Measurements from ENCODE around the gene CATSPERB. TPM values are rescaled to one million over a fixed set of nuclear protein-coding genes. Genes with fewer than 3 reads are reported as not detected.
"Not testable (repeated sequence)": the region's sequence is repeated elsewhere in the genome, so short reads cannot be mapped to it uniquely, and the experiment has no call there.

CATSPERB gene
- total RNA-seq, 1 experiment from 2014 or later = not detected

DNA sequence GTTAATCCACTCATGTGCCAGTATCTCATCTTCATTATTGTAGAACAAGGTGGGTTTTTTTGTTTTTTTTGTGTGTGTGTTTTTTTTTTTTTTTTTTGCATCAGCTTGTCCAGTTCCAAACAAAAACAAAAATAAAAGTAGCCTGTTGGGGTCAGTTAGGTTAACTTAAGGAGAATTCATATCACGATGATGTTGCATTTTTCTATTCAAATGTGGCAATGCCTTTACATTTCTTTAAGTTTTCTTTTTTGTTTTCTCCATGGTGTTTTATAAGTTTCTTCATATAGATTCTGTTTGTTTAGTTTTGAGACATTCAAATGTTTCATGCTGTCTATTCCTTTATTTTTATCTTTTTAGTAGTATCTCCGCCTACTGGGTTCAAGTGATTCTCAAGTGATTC is 16.2 kb upstream of the CATSPERB start:
- Histone ChIP-seq H3K27me3 (replicated peaks) (no peaks in the 10 kb centered on the region), H3K36me3 (no peaks in the 10 kb centered on the region), H3K4me3 (no peak overlapping the region), H3K27ac (no peak overlapping the region), H3K4me1 (replicated peaks) (no peaks in the 10 kb centered on the region), H3K9me3 (replicated peaks) (no peaks in the 10 kb centered on the region)
- no peak for DNase-seq (ENCODE audit: low read depth in 1 of 2, low spot score in 2 of 2)

- H3K9me3 ChIP-seq (replicated peaks) = no peaks in the 10 kb centered on the region
- no peaks in the 10 kb centered on the region for H3K4me1 ChIP-seq (replicated peaks)
- no peak overlapping the region for H3K27ac ChIP-seq
- H3K4me3 ChIP-seq = no peak overlapping the region
- no peak for DNase-seq (ENCODE audit: low read depth in 1 of 2, low spot score in 2 of 2)
- H3K27me3 ChIP-seq (replicated peaks) = no peaks in the 10 kb centered on the region
- H3K36me3 ChIP-seq = no peaks in the 10 kb centered on the region
Measured at GRCh38 chr14:91745344-91745743, 13.5 kb upstream of the CATSPERB start.

- H3K9me3 ChIP-seq (replicated peaks) = no peaks in the 10 kb centered on the region
- H3K27me3 ChIP-seq (replicated peaks) = no peaks in the 10 kb centered on the region
- no peaks in the 10 kb centered on the region for H3K36me3 ChIP-seq
- no peaks in the 10 kb centered on the region for H3K4me1 ChIP-seq (replicated peaks)
- no peak for DNase-seq (ENCODE audit: low read depth in 1 of 2, low spot score in 2 of 2)
- H3K4me3 ChIP-seq = no peak overlapping the region
- H3K27ac ChIP-seq = no peak overlapping the region
Measured at GRCh38 chr14:91744068-91744480, 12.2 kb upstream of the CATSPERB start.

GRCh38 chr14:91743305-91743653 is 11.4 kb upstream of the CATSPERB start:
- Histone ChIP-seq H3K4me1 (replicated peaks) (no peaks in the 10 kb centered on the region), H3K9me3 (replicated peaks) (no peaks in the 10 kb centered on the region), H3K4me3 (no peak overlapping the region), H3K27ac (no peak overlapping the region), H3K27me3 (replicated peaks) (no peaks in the 10 kb centered on the region), H3K36me3 (no peaks in the 10 kb centered on the region)
- DNase-seq (ENCODE audit: low read depth in 1 of 2, low spot score in 2 of 2) = no peak

GRCh38 chr14:91742621-91743304 is 10.9 kb upstream of the CATSPERB start:
- no peak for DNase-seq (ENCODE audit: low read depth in 1 of 2, low spot score in 2 of 2)
- Histone ChIP-seq H3K9me3 (replicated peaks) (no peaks in the 10 kb centered on the region), H3K27me3 (replicated peaks) (no peaks in the 10 kb centered on the region), H3K27ac (no peak overlapping the region), H3K4me3 (no peak overlapping the region), H3K36me3 (no peaks in the 10 kb centered on the region), H3K4me1 (replicated peaks) (no peaks in the 10 kb centered on the region)

GRCh38 chr14:91739867-91740266 is 8.0 kb upstream of the CATSPERB start:
- H3K27me3 ChIP-seq (replicated peaks); H3K4me1 ChIP-seq (replicated peaks); H3K36me3 ChIP-seq; H3K27ac ChIP-seq; H3K9me3 ChIP-seq (replicated peaks); DNase-seq (ENCODE audit: low read depth in 1 of 2, low spot score in 2 of 2); H3K4me3 ChIP-seq: not testable (repeated sequence)

GRCh38 chr14:91737619-91738018 is 5.7 kb upstream of the CATSPERB start:
- DNase-seq (ENCODE audit: low read depth in 1 of 2, low spot score in 2 of 2) = no peak
- H3K36me3 ChIP-seq = no peaks in the 10 kb centered on the region
- no peak overlapping the region for H3K27ac ChIP-seq
- H3K4me3 ChIP-seq = no peak overlapping the region
- H3K9me3 ChIP-seq (replicated peaks) = no peaks in the 10 kb centered on the region
- H3K4me1 ChIP-seq (replicated peaks) = no peaks in the 10 kb centered on the region
- H3K27me3 ChIP-seq (replicated peaks) = no peaks in the 10 kb centered on the region

DNA sequence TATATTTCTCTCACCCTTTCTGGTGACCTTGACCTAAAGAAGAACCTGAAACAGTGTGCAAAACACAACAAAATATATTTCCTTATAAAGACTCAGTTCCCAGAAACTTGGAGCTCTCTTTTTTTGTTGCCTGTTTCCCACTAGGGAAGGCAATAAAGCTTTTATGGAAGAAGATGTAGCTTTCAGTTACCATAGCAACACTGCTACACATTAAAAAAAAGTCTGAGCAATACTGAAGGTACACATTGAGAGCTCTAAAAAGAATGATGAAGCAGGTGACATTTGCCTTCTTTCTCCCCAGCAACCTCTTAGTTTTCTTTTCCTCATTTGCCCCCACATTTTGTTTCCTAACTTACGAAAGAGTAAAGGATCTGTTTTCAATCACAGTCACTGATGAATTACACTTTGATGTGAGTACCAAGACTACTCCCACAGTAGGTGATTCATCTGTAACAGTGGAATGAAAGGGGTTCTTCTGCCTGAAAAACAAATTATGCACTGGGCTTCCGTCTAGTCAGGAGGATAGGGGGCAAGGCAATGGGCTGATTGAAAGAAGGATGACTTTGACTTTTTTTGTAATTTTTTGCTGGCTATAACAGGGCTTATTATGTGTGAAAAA is 1.1 kb upstream of the CATSPERB start:
- H3K9me3 ChIP-seq (replicated peaks) = no peaks in the 10 kb centered on the region
- no peaks in the 10 kb centered on the region for H3K36me3 ChIP-seq
- no peak overlapping the region for H3K4me3 ChIP-seq
- H3K4me1 ChIP-seq (replicated peaks) = no peaks in the 10 kb centered on the region
- H3K27ac ChIP-seq = no peak overlapping the region
- H3K27me3 ChIP-seq (replicated peaks) = no peaks in the 10 kb centered on the region
- no peak for DNase-seq (ENCODE audit: low read depth in 1 of 2, low spot score in 2 of 2)

DNA sequence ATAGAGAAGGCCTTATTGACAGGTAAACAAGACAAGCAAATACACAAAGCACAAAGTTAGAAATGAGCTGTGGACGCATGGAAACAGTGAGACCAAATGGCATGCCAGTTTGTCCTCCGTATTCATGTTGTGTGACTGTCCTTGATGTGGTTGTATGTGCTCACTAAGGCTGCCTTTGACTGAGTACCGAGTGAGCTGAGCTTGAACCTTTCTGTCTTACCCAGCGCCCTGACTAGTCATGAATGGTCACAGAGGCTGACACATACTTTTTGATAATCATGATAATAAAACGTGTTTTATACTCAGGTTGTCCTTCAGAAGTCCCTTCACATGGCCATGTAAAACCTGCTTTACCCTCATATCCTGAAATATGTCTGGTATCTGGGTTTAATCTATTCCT is 553 bp upstream of the CATSPERB start:
- H3K9me3 ChIP-seq (replicated peaks) = no peaks in the 10 kb centered on the region
- no peaks in the 10 kb centered on the region for H3K36me3 ChIP-seq
- no peaks in the 10 kb centered on the region for H3K27me3 ChIP-seq (replicated peaks)
- no peak overlapping the region for H3K27ac ChIP-seq
- H3K4me1 ChIP-seq (replicated peaks) = no peaks in the 10 kb centered on the region
- DNase-seq (ENCODE audit: low read depth in 1 of 2, low spot score in 2 of 2) = no peak
- H3K4me3 ChIP-seq = no peak overlapping the region

GRCh38 chr14:91731018-91731417 is 868 bp downstream of the CATSPERB start:
- DNase-seq (ENCODE audit: low read depth in 1 of 2, low spot score in 2 of 2) = no peak
- no peaks in the 10 kb centered on the region for H3K4me1 ChIP-seq (replicated peaks)
- no peaks in the 10 kb centered on the region for H3K27me3 ChIP-seq (replicated peaks)

DNA sequence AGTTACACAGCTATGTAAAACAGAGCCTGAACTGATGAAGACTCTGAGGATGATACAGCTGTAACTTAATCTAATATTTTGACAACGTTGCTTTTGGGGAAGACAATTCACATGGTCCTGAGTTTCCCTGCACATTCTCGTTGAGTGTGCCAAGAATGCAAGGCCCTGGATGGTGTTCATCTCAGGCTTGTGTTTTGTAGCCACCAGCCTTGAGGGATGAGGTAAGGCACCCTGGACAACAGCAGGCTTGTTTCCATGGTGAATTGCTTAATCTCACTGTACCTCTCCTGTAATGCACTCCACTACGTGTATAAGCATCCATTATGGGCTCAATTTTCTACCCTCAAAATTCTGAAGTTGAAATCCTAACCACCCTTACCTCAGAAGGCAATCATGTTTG is 2.1 kb downstream of the CATSPERB start:
- Histone ChIP-seq H3K9me3 (replicated peaks) (no peaks in the 10 kb centered on the region), H3K27me3 (replicated peaks) (no peaks in the 10 kb centered on the region), H3K36me3 (no peaks in the 10 kb centered on the region), H3K27ac (no peak overlapping the region), H3K4me1 (replicated peaks) (no peaks in the 10 kb centered on the region), H3K4me3 (no peak overlapping the region)
- DNase-seq (ENCODE audit: low read depth in 1 of 2, low spot score in 2 of 2) = no peak

More at GRCh38 chr14:91731018-91731417, 868 bp downstream of the CATSPERB start:
- H3K36me3 ChIP-seq = no peaks in the 10 kb centered on the region
- H3K9me3 ChIP-seq (replicated peaks) = no peaks in the 10 kb centered on the region
- no peak overlapping the region for H3K4me3 ChIP-seq
- no peak overlapping the region for H3K27ac ChIP-seq

DNA sequence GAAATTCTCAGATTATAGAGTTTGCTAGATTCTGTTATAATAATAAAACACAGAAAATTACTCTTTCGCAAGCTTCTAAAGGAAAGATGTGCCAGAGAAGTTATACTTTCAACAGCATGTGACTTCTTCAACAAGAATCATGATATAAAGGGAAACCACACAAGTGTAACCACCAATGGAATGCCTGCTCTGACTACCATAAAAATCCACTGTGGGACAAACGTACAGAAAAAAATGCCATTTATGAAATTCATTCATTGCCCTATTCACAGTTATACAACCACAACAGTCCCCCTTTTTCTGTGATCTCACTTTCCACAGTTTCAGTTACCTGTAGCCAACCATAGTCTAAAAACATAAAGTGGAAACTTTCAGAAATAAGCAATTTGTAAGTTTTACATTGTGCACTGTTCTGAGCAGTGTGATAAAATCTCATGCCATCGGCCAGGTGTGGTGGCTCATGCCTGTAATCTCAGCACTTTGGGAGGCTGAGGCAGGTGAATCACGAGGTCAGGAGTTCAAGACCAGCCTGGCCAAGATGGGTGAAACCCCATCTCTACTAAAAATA is 3.2 kb downstream of the CATSPERB start:
- H3K36me3 ChIP-seq = no peaks in the 10 kb centered on the region
- H3K27ac ChIP-seq = no peak overlapping the region
- H3K4me1 ChIP-seq (replicated peaks) = no peaks in the 10 kb centered on the region
- no peaks in the 10 kb centered on the region for H3K9me3 ChIP-seq (replicated peaks)
- DNase-seq (ENCODE audit: low read depth in 1 of 2, low spot score in 2 of 2) = no peak
- no peaks in the 10 kb centered on the region for H3K27me3 ChIP-seq (replicated peaks)
- H3K4me3 ChIP-seq = no peak overlapping the region

GRCh38 chr14:91727121-91727520 is 4.8 kb downstream of the CATSPERB start:
- Histone ChIP-seq H3K9me3 (replicated peaks) (no peaks in the 10 kb centered on the region), H3K4me1 (replicated peaks) (no peaks in the 10 kb centered on the region), H3K27me3 (replicated peaks) (no peaks in the 10 kb centered on the region), H3K36me3 (no peaks in the 10 kb centered on the region), H3K4me3 (no peak overlapping the region), H3K27ac (no peak overlapping the region)
- DNase-seq (ENCODE audit: low read depth in 1 of 2, low spot score in 2 of 2) = no peak

GRCh38 chr14:91723501-91723900 is 8.4 kb downstream of the CATSPERB start:
- no peaks in the 10 kb centered on the region for H3K4me1 ChIP-seq (replicated peaks)
- H3K27me3 ChIP-seq (replicated peaks) = no peaks in the 10 kb centered on the region
- H3K9me3 ChIP-seq (replicated peaks) = no peaks in the 10 kb centered on the region
- no peak overlapping the region for H3K27ac ChIP-seq
- DNase-seq (ENCODE audit: low read depth in 1 of 2, low spot score in 2 of 2) = no peak
- H3K36me3 ChIP-seq = no peaks in the 10 kb centered on the region
- H3K4me3 ChIP-seq = no peak overlapping the region
